CD14-positive monocyte (primary cell): Measurements from ENCODE around the gene THAP3. TPM values are rescaled to one million over a fixed set of nuclear protein-coding genes. Genes with fewer than 3 reads are reported as not detected.

Experiments used
- DNase-seq, 3 donors: peaks; one replicate each; pipeline ENCODE4 v3.0.0-alpha.2; 2011 to 2022
- H2AFZ ChIP-seq: 2 replicates; pipeline ENCODE4 v1.6.0; 2012; ENCODE audit warnings: mild to moderate bottlenecking, low read depth, low read length, inconsistent platforms; ENCODE audit not compliant: insufficient read depth, poor library complexity, severe bottlenecking
- H3K27ac ChIP-seq, 2 donors: 1 replicate in 1 of 2; 2 replicates in 1 of 2; pipeline ENCODE4 v1.5.1; 2012 to 2013; ENCODE audit warnings: low read length in 2 of 2, control low read depth in 1 of 2, inconsistent platforms in 1 of 2, low read depth in 1 of 2, mild to moderate bottlenecking in 1 of 2
- H3K27me3 ChIP-seq, 2 donors: one replicate each; pipeline versions ENCODE4 v1.6.0 to v1.6.1; 2011 to 2013; ENCODE audit warnings: low read length in 2 of 2; ENCODE audit not compliant: control insufficient read depth in 2 of 2, insufficient read depth in 2 of 2
- H3K36me3 ChIP-seq, 2 donors: replicated peaks in 1 of 2; 1 replicate in 1 of 2; 2 replicates in 1 of 2; pipeline versions ENCODE4 v1.5.1 to v1.6.1; 2012 to 2013; ENCODE audit warnings: low read length in 2 of 2, control low read depth in 1 of 2, inconsistent platforms in 1 of 2, mild to moderate bottlenecking in 1 of 2; ENCODE audit not compliant: insufficient read depth in 2 of 2, control insufficient read depth in 1 of 2
- H3K4me1 ChIP-seq, 2 donors: 1 replicate in 1 of 2; 2 replicates in 1 of 2; pipeline versions ENCODE4 v1.5.1 to v1.6.1; 2012 to 2013; ENCODE audit warnings: low read length in 2 of 2, control low read depth in 1 of 2, inconsistent platforms in 1 of 2, mild to moderate bottlenecking in 1 of 2, moderate library complexity in 1 of 2; ENCODE audit not compliant: insufficient read depth in 2 of 2, control insufficient read depth in 1 of 2
- H3K4me2 ChIP-seq: replicated peaks from 2 replicates; pipeline ENCODE3; 2012; ENCODE audit warnings: low read length, moderate library complexity, mild to moderate bottlenecking; ENCODE audit not compliant: poor library complexity, severe bottlenecking; ENCODE audit errors: extremely low read depth
- H3K4me3 ChIP-seq, 3 experiments: fragments of 200-600 bp in 1 of 3; sonication (generic) in 1 of 3; replicated peaks in 1 of 3; 1 replicate in 2 of 3; 2 replicates in 1 of 3; pipeline ENCODE4 v1.5.1; 2011 to 2013; ENCODE audit warnings: low read length in 3 of 3, mild to moderate bottlenecking in 3 of 3, control low read depth in 2 of 3, low read depth in 2 of 3, inconsistent platforms in 1 of 3, moderate library complexity in 1 of 3
- H3K79me2 ChIP-seq: 2 replicates; pipeline ENCODE4 v1.6.0; 2012; ENCODE audit warnings: mild to moderate bottlenecking, control low read depth, inconsistent platforms, low read length, moderate library complexity; ENCODE audit not compliant: insufficient read depth
- H3K9ac ChIP-seq: 2 replicates; pipeline ENCODE4 v1.6.0; 2017; ENCODE audit warnings: low read length, mild to moderate bottlenecking; ENCODE audit not compliant: insufficient read depth, poor library complexity, severe bottlenecking
- H3K9me3 ChIP-seq, 2 donors: replicated peaks in 1 of 2; 1 replicate in 1 of 2; 2 replicates in 1 of 2; pipeline versions ENCODE4 v1.5.1 to v1.6.1; 2012 to 2013; ENCODE audit warnings: low read length in 2 of 2, control low read depth in 1 of 2; ENCODE audit not compliant: control insufficient read depth in 1 of 2, insufficient read depth in 1 of 2
- H4K20me1 ChIP-seq: 2 replicates; pipeline ENCODE4 v1.6.0; 2012; ENCODE audit warnings: mild to moderate bottlenecking, low read length, control low read depth, moderate library complexity; ENCODE audit not compliant: insufficient read depth
- H3K27ac Mint-ChIP-seq, 7 donors: one replicate each; pipeline ENCODE4 v1.8.0; 2020; ENCODE audit warnings: mild to moderate bottlenecking in 7 of 7, mixed read lengths in 7 of 7, moderate library complexity in 6 of 7, inconsistent platforms in 2 of 7
- H3K27me3 Mint-ChIP-seq, 3 donors: one replicate each; pipeline ENCODE4 v1.8.0; 2021 to 2022; ENCODE audit warnings: low read depth in 3 of 3, mild to moderate bottlenecking in 3 of 3, mixed read lengths in 3 of 3, moderate library complexity in 3 of 3, inconsistent platforms in 1 of 3
- H3K36me3 Mint-ChIP-seq, 2 donors: one replicate each; pipeline ENCODE4 v1.8.0; 2020; ENCODE audit warnings: mixed read lengths in 2 of 2, inconsistent platforms in 1 of 2, mild to moderate bottlenecking in 1 of 2
- H3K4me1 Mint-ChIP-seq: one replicate; pipeline ENCODE4 v1.8.0; 2020; ENCODE audit warnings: mild to moderate bottlenecking, mixed read lengths
- H3K4me3 Mint-ChIP-seq, 2 donors: one replicate each; pipeline ENCODE4 v1.8.0; 2020; ENCODE audit warnings: mild to moderate bottlenecking in 2 of 2, mixed read lengths in 2 of 2, moderate library complexity in 1 of 2
- H3K9me3 Mint-ChIP-seq, 7 donors: one replicate each; pipeline ENCODE4 v1.8.0; 2020 to 2022; ENCODE audit warnings: mixed read lengths in 7 of 7, mild to moderate bottlenecking in 6 of 7, moderate library complexity in 6 of 7, inconsistent platforms in 2 of 7
- CTCF ChIP-seq: fragments of 200-600 bp; IDR thresholded peaks from one replicate; pipeline ENCODE4 v1.8.0; 2022; ENCODE audit warnings: antibody characterized with exemption, mild to moderate bottlenecking
- WGBS: methylation state at CpG from one replicate; pipeline ENCODE4 v1.1.5; 2013; ENCODE audit warnings: missing lambda C conversion rate; ENCODE audit not compliant: insufficient coverage; 5-methylcytosine and 5-hydroxymethylcytosine counted together
- intact Hi-C, 2 donors: fragments of 100-400 bp; cut with micrococcal nuclease; formaldehyde crosslinking; loops; one replicate each; pipeline versions ENCODE4 v1.15.0 to v1.15.1; 2023
- polyA plus RNA-seq, 3 donors: library from polyadenylated mRNA; depleted of rRNA in 1 of 3; unstranded in 2 of 3; stranded (reverse) in 1 of 3; fragments of 300-500 nt in 2 of 3; fragments of >200 nt in 1 of 3; fragmentation: Illumina TruSeq in 2 of 3; gene quantifications; 1 replicate in 2 of 3; 2 replicates in 1 of 3; pipeline ENCODE4 v1.2.3, GENCODE V29; 2012 to 2021

Gene THAP3
- polyA plus RNA-seq, 3 donors, result 10.3 to 12.8 (median 10.3) TPM

- Histone ChIP-seq H3K9me3 (no peaks in the 10 kb centered on the region), H3K4me2 (no peak overlapping the region), H3K27ac (no peak overlapping the region), H3K9ac (no peak overlapping the region), H4K20me1 (no peaks in the 10 kb centered on the region), H3K4me3 (no peak overlapping the region), H3K79me2 (no peaks in the 10 kb centered on the region), H3K36me3 (peaks cover 35 to 58% of the 10 kb centered on the region in 2 donors), H3K4me1 (no peaks in the 10 kb centered on the region), H3K27me3 (no peaks in the 10 kb centered on the region), H2AFZ (no peak overlapping the region)
- no peaks in the 10 kb centered on the region for H3K9me3 Mint-ChIP-seq
- H3K36me3 Mint-ChIP-seq, result peaks cover 47 to 76% of the 10 kb centered on the region in 2 donors
- TF ChIP-seq CTCF, result no peak
- no peak overlapping the region for H3K4me3 Mint-ChIP-seq
- 100% methylated on average over 2 of the region's 7 CpGs for WGBS
- no peak overlapping the region for H3K27ac Mint-ChIP-seq
- no peak for DNase-seq
- peaks cover 0 to 5% (median 0%) of the 10 kb centered on the region in 3 donors for H3K27me3 Mint-ChIP-seq
- intact Hi-C loops, result no loop called here
- no peaks in the 10 kb centered on the region for H3K4me1 Mint-ChIP-seq
These were observed 20.4 kb downstream of the THAP3 start for GRCh38 chr1:6645018-6645417.

GRCh38 chr1:6646499-6647148 lies 22.0 kb downstream of the THAP3 start:
- intact Hi-C loops, result loop anchor here (1.0 to 2.0 kb wide), 2 partner anchors 160 to 162 kb away; no protein-coding TSS in a partner anchor
- no peaks in the 10 kb centered on the region for H3K9me3 ChIP-seq
- TF ChIP-seq CTCF, result peak; percentile 75
- DNase-seq, result peak; percentile 25 to 43 (median 42)
- no peak overlapping the region for H3K27ac Mint-ChIP-seq
- no peaks in the 10 kb centered on the region for H4K20me1 ChIP-seq
- no peaks in the 10 kb centered on the region for H3K4me1 Mint-ChIP-seq
- no peak overlapping the region for H3K4me2 ChIP-seq
- no peak overlapping the region for H3K4me3 Mint-ChIP-seq
- no peak overlapping the region for H3K4me3 ChIP-seq
- no peak overlapping the region for H3K27ac ChIP-seq
- H3K27me3 ChIP-seq, result no peaks in the 10 kb centered on the region
- H3K9me3 Mint-ChIP-seq, result no peaks in the 10 kb centered on the region
- no peak overlapping the region for H2AFZ ChIP-seq
- no peaks in the 10 kb centered on the region for H3K79me2 ChIP-seq
- peaks cover 0 to 3% (median 0%) of the 10 kb centered on the region in 3 donors for H3K27me3 Mint-ChIP-seq
- H3K36me3 Mint-ChIP-seq, result peaks cover 49 to 68% of the 10 kb centered on the region in 2 donors
- no peaks in the 10 kb centered on the region for H3K4me1 ChIP-seq
- no peak overlapping the region for H3K9ac ChIP-seq
- 81% methylated on average over 6 of the region's 10 CpGs for WGBS
- peaks cover 39 to 63% of the 10 kb centered on the region in 2 donors for H3K36me3 ChIP-seq
